ENCODE measurements around the gene MOCS1. TPM values are rescaled to one million over a fixed set of nuclear protein-coding genes. Genes with fewer than 3 reads are reported as not detected.

Gene MOCS1
- total RNA-seq, 1 donor: 25.3 TPM

DNA sequence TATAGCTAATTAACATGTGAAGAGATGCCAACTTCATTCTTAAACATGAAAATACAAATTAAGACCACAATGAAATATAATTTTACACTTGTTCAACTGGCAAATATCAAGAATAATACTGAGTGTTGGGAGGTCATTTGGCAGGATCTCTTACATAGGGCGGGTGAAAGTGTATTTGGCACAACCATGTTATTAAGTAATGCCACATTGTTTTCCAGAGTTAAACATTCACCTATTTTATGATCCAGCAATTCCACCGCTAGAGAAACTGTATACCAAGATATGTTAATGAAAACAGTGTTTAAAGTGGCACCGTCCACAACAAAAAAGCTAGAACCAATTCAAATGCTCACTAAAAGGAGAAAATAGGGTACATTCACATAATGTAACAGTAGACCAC, 14.1 kb downstream of the MOCS1 start:
- H3K4me3 ChIP-seq (ENCODE audit: insufficient read depth, low read length): no peak overlapping the region
- no peak overlapping the region for H2AFZ ChIP-seq (ENCODE audit: low read length)
- H3K4me1 ChIP-seq (ENCODE audit: insufficient read depth, low read length): no peaks in the 10 kb centered on the region
- no peak for DNase-seq (ENCODE audit: insufficient read length, low spot score, missing footprints)
- H3K36me3 ChIP-seq (ENCODE audit: insufficient read depth, low read length): peaks cover 13% of the 10 kb centered on the region
- H3K27me3 ChIP-seq (ENCODE audit: insufficient read depth, low read length): no peaks in the 10 kb centered on the region
- no peaks in the 10 kb centered on the region for H3K9me3 ChIP-seq (ENCODE audit: low read depth, low read length)
- H3K79me2 ChIP-seq (ENCODE audit: insufficient read depth, low read length): no peaks in the 10 kb centered on the region
- H4K20me1 ChIP-seq (ENCODE audit: insufficient read depth, low read length): no peaks in the 10 kb centered on the region
- no peak overlapping the region for H3K4me2 ChIP-seq (ENCODE audit: insufficient read depth, low read length)
- TF ChIP-seq, protein P1, sequence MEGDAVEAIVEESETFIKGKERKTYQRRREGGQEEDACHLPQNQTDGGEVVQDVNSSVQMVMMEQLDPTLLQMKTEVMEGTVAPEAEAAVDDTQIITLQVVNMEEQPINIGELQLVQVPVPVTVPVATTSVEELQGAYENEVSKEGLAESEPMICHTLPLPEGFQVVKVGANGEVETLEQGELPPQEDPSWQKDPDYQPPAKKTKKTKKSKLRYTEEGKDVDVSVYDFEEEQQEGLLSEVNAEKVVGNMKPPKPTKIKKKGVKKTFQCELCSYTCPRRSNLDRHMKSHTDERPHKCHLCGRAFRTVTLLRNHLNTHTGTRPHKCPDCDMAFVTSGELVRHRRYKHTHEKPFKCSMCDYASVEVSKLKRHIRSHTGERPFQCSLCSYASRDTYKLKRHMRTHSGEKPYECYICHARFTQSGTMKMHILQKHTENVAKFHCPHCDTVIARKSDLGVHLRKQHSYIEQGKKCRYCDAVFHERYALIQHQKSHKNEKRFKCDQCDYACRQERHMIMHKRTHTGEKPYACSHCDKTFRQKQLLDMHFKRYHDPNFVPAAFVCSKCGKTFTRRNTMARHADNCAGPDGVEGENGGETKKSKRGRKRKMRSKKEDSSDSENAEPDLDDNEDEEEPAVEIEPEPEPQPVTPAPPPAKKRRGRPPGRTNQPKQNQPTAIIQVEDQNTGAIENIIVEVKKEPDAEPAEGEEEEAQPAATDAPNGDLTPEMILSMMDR (IDR thresholded peaks at IDR 0.05; ENCODE audit: extremely low read depth, low read depth, low read length): no peak
- H3K27ac ChIP-seq (ENCODE audit: low read depth, low read length): no peak overlapping the region

GRCh38 chr6:39918831-39919230, 15.4 kb downstream of the MOCS1 start:
- H3K9me3 ChIP-seq (ENCODE audit: low read depth, low read length): no peaks in the 10 kb centered on the region
- no peak overlapping the region for H3K4me2 ChIP-seq (ENCODE audit: insufficient read depth, low read length)
- H3K36me3 ChIP-seq (ENCODE audit: insufficient read depth, low read length): peaks cover 12% of the 10 kb centered on the region
- H3K27me3 ChIP-seq (ENCODE audit: insufficient read depth, low read length): no peaks in the 10 kb centered on the region
- no peaks in the 10 kb centered on the region for H3K4me1 ChIP-seq (ENCODE audit: insufficient read depth, low read length)
- H3K79me2 ChIP-seq (ENCODE audit: insufficient read depth, low read length): no peaks in the 10 kb centered on the region
- no peak for DNase-seq (ENCODE audit: insufficient read length, low spot score, missing footprints)
- H4K20me1 ChIP-seq (ENCODE audit: insufficient read depth, low read length): no peaks in the 10 kb centered on the region
- no peak overlapping the region for H3K27ac ChIP-seq (ENCODE audit: low read depth, low read length)
- H2AFZ ChIP-seq (ENCODE audit: low read length): no peak overlapping the region
- TF ChIP-seq, protein P1 (IDR thresholded peaks at IDR 0.05; ENCODE audit: extremely low read depth, low read depth, low read length): no peak
- no peak overlapping the region for H3K4me3 ChIP-seq (ENCODE audit: insufficient read depth, low read length)

- Histone ChIP-seq H3K79me2 (ENCODE audit: insufficient read depth, low read length) (no peaks in the 10 kb centered on the region), H3K27ac (ENCODE audit: low read depth, low read length) (no peak overlapping the region), H3K4me3 (ENCODE audit: insufficient read depth, low read length) (no peak overlapping the region), H3K9me3 (ENCODE audit: low read depth, low read length) (no peaks in the 10 kb centered on the region), H2AFZ (ENCODE audit: low read length) (no peak overlapping the region), H3K27me3 (ENCODE audit: insufficient read depth, low read length) (no peaks in the 10 kb centered on the region), H3K4me2 (ENCODE audit: insufficient read depth, low read length) (no peak overlapping the region), H3K4me1 (ENCODE audit: insufficient read depth, low read length) (no peaks in the 10 kb centered on the region), H4K20me1 (ENCODE audit: insufficient read depth, low read length) (no peaks in the 10 kb centered on the region), H3K36me3 (ENCODE audit: insufficient read depth, low read length) (peaks cover 12% of the 10 kb centered on the region)
- DNase-seq (ENCODE audit: insufficient read length, low spot score, missing footprints): no peak
- TF ChIP-seq, protein P1 (IDR thresholded peaks at IDR 0.05; ENCODE audit: extremely low read depth, low read depth, low read length): no peak
Observed at GRCh38 chr6:39917981-39918380, 16.3 kb downstream of the MOCS1 start.

- Histone ChIP-seq H2AFZ (ENCODE audit: low read length) (no peak overlapping the region), H3K4me3 (ENCODE audit: insufficient read depth, low read length) (no peak overlapping the region), H4K20me1 (ENCODE audit: insufficient read depth, low read length) (no peaks in the 10 kb centered on the region), H3K79me2 (ENCODE audit: insufficient read depth, low read length) (no peaks in the 10 kb centered on the region), H3K4me1 (ENCODE audit: insufficient read depth, low read length) (no peaks in the 10 kb centered on the region), H3K36me3 (ENCODE audit: insufficient read depth, low read length) (peaks cover 12% of the 10 kb centered on the region), H3K9me3 (ENCODE audit: low read depth, low read length) (no peaks in the 10 kb centered on the region), H3K4me2 (ENCODE audit: insufficient read depth, low read length) (no peak overlapping the region), H3K27ac (ENCODE audit: low read depth, low read length) (no peak overlapping the region), H3K27me3 (ENCODE audit: insufficient read depth, low read length) (no peaks in the 10 kb centered on the region)
- TF ChIP-seq, protein P1 (IDR thresholded peaks at IDR 0.05; ENCODE audit: extremely low read depth, low read depth, low read length): no peak
- DNase-seq (ENCODE audit: insufficient read length, low spot score, missing footprints): no peak
Observed at GRCh38 chr6:39917329-39917728, 16.9 kb downstream of the MOCS1 start.
